NCI-H1436 (cell line): Measurements from ENCODE around the gene SRP9.
"Not testable (repeated sequence)": the region's sequence is repeated elsewhere in the genome, so short reads cannot be mapped to it uniquely, and the experiment has no call there.

Source experiments
- DNase-seq: peaks from one replicate; lab custom pipeline; 2025; lab: John Stamatoyannopoulos, UW

SRP9 gene

GRCh38 chr1:225774281-225775147 lies 3.1 kb upstream of the SRP9 start:
- DNase-seq, result no peak

DNA sequence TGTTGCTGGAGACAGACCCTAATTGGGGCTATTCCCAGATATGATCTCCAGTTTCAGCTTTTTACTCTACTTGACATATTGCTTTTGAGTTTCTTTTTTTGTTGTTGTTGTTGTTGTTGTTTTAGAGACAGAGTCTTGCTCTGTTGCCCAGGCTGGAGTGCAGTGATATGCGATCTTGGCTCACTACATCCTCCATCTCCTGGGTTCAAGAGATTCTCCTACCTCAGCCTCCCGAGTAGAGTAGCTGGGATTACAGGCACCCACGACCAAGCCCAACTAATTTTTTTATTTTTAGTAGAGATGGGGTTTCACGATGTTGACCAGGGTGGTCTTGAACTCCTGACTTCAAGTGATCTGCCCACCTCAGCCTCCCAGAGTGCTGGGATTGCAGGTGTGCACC lies 1.3 kb upstream of the SRP9 start:
- no peak for DNase-seq

GRCh38 chr1:225777058-225777582 lies 506 bp upstream of the SRP9 start:
- no peak for DNase-seq

GRCh38 chr1:225778337-225778669 lies 677 bp downstream of the SRP9 start:
- DNase-seq, result no peak

DNA sequence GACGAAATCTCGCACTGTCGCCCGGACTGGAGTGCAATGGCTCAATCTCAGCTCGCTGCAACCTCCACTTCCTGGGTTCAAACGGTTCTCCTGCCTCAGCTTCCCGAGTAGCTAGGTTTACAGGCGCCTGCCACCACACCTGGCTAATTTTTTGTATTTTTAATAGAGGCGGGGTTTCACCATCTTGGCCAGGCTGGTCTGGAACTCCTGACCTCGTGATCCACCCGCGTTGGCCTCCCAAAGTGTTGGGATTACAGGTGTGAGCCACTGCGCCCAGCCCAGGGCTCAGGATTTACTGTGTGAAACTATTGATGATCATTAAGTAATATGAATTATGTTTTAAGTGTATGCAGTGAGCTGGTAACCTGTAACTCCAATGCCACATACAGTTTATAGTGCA lies 1.5 kb downstream of the SRP9 start:
- DNase-seq, result not testable (repeated sequence)

DNA sequence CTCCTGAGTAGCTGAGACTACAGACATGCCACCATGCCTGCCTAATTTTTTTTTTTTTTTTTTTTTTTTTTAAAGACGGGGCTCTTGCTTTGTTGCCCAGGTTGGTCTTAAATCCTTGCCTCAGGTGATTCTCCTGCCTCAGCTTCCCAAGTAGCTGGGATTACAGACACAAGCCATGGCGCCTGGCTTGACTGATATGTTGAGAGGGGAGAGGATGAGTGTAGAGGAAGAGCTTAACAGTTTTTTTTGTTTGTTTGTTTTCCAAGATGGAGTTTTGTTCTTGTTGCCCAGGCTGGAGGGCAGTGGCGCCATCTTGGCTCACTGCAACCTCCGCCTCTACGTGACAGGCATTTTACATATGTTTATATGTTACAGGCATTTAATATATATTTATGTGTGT lies 2.5 kb downstream of the SRP9 start:
- no peak for DNase-seq

DNA sequence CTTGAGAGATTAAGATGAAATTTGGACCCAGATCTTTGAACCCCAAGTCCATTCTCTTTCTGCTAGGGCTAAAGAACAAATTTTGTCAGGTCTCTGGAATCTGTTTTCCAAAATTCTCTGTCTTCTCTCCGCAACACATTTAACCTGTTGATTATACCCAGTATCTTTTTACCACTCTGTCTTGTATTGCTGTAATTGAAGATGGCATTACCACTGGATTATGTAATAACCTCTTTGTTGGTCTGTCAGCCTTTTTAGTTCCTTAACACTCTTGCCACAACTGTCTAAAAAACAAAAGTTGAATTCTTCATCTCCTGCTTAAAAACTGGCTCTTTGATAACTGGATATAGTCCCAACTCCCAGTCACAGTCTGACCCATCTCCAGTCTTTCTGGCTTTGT lies 3.0 kb downstream of the SRP9 start:
- DNase-seq, result no peak

GRCh38 chr1:225789142-225789541 lies 11.5 kb downstream of the SRP9 start:
- not testable (repeated sequence) for DNase-seq

GRCh38 chr1:225794954-225795353 lies 17.3 kb downstream of the SRP9 start:
- no peak for DNase-seq

DNA sequence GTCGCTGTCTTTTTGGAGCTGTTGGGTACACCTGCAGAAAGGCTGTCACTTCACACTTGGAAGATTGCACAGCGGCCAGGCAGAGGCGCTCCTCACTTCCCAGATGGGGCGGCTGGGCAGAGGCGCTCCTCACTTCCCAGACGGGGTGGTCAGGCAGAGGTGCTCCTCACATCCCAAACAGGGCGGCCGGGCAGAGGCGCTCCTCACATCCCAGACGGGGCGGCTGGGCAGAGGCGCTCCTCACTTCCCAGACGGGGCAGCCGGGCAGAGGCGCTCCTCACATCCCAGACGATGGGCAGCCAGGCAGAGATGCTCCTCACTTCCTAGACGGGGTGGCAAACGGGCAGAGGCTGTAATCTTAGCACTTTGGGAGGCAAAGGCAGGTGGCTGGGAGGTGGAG lies 18.5 kb downstream of the SRP9 start:
- DNase-seq, result not testable (repeated sequence)

DNA sequence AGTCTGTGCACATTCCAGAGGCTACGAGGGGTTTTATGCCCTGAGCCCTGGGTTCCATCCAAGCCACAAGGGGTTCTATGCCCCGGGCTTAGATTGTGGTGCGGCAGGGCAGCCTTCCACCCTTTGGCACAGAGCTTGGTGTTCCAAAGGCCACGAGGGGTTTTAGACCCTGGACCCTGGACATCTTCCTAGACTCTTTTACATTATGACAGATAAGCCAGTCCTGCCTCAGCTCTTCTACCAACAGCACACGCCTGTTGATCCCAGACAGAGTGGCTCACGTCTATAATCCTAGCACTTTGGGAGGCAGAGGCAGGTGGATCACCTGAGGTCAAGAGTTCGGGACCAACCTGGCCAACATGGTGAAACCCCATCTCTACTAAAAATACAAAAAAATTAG lies 23.5 kb downstream of the SRP9 start:
- DNase-seq, result not testable (repeated sequence)

GRCh38 chr1:225806249-225806648 lies 28.6 kb downstream of the SRP9 start:
- DNase-seq, result no peak

DNA sequence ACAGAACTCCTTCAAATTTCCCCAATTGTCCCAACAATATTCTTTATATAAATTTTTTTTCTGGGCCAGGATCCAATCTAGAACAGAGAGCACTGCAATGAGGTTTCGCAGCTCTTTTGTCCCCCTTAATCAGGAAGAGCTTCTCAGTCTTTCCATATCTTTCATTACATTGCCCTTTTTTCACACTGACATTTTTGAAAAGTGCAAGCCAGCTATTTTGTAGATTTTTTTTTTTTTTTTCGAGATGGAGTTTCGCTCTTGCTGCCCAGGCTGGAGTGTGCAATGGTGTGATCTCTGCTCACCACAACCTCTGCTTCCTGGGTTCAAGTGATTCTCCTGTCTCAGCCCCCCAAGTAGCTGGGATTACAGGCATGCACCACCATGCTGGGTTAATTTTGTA lies 29.1 kb downstream of the SRP9 start:
- not testable (repeated sequence) for DNase-seq

DNA sequence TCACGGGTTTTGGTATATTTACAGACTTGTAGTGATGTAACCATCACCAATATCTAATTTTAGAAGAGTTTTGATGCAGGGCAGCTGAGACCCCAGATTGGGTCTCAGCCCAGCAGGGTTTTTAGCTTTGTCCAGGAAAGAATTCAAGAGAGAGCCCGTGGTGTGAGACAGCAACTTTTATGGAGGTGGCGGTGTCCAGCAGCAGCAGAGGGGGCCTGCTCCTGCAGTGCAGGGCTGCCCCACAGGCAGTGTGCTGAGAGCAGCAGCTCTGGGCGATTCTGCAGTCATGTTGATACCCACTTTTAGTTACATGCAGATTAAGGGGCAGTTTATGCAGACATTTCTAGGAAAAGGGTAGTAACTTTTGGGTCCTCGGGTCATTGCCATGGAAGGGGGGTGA lies 30.5 kb downstream of the SRP9 start:
- DNase-seq, result no peak

- peak; percentile 89 for DNase-seq
Measured at GRCh38 chr1:225809842-225810578, 32.4 kb downstream of the SRP9 start, which contains the start of gene EPHX1. TSS of gene EPHX1 (plus strand) at chr1:225810124. CDS start at chr1:225828730, 18,606 bp downstream.

GRCh38 chr1:225810579-225811538 lies 33.2 kb downstream of the SRP9 start:
- not testable (repeated sequence) for DNase-seq

DNA sequence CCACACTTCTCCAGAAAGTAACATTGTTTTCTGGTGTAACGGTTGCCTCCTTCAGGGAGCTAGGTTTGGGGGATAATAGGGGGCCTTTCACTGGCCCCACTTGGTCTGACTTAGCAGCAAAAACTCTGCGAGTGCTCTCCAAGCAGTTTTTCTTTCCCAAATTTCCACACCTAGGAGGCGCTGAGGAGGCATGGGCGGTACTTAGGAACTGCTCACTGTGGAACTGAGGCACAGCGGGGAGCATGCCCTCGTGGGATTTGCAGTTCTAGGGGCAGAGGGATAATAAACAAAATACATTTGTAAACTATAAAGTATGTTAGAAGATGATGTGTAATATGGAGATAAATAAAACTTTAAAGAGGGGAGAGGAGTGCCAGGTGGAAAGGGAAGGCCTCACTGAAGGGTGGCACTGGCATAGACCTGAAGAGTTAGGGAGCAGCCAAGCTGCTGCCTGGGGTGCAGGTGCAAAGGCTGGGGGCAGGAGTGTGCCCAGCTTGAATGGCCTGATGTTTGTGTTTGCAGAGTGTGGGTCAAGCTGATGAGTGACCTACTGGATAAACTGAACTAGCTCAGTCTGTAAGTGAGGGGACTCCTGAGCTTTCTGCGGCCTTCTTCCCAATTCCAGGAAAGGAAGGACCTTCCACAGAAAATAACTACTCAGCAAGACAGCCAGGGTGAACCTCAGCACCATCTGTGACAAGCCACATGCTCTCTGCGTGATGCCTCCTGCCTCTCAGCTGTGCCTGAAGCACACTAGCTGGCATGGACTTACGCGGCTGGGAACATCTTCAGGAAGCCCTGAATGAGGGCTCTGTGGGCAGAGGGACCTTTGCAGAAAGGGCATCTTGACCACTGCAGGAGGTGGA lies 34.2 kb downstream of the SRP9 start:
- no peak for DNase-seq

DNA sequence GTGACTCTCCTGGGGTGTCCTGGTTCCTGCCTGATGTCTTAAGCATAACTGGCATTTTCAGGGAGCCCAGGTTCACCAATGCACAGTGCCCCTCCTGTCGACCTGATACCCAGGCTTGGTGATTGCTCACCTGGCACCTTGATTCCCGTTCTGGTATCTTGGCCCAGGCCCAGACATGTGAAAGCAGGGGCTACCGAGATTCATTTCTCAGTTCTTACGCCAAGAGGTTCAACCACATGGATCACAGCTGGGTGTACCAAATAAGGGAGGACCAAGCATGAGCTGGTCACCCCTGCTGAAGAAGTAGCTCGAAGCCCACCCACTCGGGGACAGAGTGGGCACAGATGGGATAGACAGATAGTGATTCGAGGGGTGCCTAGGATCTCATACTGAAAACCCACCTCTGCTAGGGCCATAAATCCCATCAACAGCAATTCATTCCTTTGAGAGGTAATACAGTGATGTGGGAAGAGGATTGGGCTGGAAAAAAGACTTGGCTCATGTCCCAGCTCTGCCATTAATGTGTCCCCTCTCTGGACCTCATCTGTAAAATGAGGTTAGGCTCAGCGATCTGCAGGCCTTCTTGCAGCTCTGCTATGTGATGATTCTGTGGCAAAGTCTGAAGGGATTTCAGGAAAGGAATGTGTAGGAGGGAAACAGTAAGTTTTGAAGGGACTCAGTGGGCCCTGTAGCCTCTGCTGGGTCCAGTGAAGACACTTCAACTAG lies 35.0 kb downstream of the SRP9 start:
- DNase-seq, result no peak

- peak; percentile 67 for DNase-seq
Measured at GRCh38 chr1:225813214-225813964, 35.8 kb downstream of the SRP9 start.
